Fibroblast of skin of left biceps (primary cell): ENCODE data around the gene DISP2.

Experiments
- DNase-seq, 2 experiments: peaks; one replicate each; pipeline ENCODE4 v3.0.0-alpha.2; 2013; ENCODE audit warnings: low read depth in 2 of 2

Gene DISP2

GRCh38 chr15:40344217-40344616 lies 13.8 kb upstream of the DISP2 start:
- DNase-seq: no peak

DNA sequence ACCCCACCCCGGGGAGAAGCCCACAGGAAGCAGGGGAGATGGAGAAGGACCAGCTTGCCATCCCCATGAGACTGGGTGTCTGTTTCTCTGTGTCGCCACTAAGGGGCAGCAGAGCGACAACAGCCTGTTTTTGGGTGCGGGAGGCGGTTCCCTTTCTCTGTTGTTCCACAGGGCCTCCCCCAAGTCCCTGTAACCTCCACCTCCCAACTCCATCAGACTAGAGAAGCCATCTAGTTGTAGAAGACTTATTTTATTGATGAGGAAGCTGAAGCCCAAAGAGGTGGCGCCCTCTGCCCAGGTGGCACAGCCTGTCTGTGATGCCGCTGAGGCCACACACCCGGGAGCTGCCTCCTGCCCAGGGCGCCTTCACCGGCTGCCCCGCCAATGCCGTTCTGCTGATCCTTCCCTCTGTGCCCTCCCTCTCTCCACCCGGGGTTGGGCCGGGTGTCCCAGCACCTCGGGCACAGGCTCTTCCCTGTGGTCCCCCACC lies 13.3 kb upstream of the DISP2 start:
- no peak for DNase-seq

DNA sequence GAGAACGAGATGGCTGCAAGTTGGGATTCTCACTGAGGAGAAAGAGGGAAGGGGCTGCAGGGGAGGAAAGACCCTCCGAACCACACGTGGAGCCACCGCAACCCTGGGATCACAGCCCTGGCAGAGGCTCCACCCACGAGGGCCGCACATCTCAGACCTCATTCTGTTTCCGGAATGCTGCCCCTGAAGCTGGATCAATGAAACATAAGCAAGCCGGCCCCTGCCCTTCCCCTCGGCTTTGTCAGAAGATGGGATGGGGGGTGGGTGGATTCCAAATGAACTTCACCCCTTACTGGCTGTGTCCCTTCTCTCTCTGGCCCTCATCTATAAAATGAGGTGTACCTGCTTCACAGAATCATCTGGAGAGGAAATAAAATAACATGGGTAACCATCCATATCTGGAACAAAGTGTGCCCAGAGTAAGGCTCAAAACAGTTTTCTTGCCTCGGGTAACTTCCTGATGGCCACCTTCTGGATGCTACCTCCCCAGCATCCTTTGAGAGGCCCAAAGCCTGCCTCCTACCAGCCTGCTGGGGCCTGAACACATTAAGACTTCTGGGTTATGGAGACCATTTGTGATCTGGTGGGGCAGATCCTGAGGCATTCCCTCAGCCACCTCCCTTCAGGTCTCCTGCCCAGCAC lies 12.7 kb upstream of the DISP2 start:
- no peak for DNase-seq

DNA sequence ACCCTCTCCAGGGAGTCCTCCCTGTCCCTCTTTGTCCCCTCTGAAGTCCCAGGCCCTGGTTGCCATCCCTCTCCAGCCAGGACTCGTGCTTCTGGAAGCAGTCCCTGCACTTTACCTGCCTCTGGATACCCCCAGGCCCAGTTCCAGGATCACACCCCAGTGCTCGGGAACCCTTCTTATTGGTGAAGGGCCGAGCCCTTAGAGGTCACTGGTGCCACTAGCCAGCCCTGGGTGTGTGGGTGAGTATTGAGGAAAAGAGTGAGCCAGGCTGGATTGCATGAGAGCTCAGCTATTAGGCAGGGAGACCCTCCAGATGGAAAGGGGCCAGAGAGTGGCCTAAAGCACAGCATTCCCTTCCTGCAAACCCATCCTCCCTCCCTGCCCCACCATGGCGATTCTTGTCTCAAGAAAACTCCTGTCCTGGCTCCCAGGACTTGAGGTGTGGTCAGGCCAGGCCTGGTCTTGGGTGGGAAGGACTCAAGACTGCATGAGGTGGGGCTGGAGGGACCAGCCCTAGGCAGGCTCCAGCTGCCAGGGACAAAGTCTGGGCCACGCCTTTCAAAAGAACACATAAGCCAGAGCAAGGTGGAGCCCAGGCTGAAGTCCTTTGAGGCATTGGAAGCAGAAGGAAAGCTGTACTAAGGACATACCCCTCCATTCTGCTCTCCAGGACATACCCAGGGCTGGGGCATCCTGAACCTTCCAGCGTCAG lies 12.0 kb upstream of the DISP2 start:
- no peak for DNase-seq

- no peak for DNase-seq
Measured at GRCh38 chr15:40346579-40347558, 11.2 kb upstream of the DISP2 start.

DNA sequence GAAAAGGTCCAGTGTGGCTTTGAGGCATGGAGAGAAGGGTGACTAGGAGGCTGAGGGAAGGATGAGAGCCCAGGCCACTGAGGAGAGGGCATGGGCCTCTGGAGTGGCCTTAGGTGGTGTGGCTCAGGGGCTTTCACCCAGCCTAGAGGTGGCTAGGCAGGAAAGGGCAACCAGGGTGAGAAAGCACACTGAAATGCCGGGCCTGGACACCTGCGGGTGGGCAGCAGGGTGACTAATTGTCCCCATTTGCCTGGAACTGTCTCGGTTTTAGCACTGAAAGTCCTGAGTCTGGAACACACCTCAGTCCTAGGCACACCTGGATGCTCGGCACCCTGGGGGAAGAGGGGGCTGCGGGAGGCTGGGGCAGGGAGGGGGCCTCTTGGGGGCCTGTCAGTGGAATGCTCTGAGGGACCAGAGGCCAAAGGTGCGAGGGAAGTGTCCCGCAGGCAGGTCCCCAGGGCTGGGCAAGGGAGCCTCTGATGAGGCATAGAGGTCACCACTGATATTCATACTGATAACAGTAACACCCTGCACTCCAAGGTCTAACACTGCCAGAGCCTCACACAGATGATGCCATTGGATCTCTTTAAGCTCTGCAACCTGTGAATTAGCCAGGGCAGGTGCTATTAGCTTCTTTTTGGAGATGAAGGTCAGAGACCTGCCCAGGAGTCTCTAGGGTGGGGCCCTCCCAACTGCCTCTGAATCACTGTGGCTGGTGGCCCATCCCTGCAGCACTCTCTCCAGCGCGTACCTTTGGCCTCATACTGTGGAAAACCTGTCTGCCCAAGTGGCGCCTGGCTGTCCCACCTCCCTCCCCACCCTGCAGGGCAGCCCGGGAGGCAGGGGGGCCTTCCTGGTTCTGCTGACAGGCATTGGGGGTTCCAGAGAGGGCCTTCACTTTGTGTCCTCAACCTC lies 10.2 kb upstream of the DISP2 start:
- DNase-seq: no peak

DNA sequence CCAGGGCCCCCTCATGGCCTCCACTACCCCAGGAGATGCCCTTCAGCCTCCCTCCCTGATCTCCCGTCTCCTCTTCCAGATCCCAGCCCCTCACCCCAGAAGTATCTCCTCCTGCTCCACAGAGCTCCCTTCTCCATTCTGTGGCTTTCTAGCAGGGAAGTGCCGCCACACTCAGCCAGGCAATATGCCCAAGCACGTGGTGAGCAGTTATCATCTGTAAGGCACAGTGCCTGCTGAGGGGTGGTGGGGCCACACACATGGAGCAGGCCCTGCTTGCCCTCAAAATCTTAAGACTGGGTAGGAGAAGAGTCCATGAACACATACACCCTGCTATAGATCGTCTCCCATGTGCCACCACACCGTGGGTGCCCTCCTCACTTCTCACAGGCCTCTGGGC lies 9.5 kb upstream of the DISP2 start:
- DNase-seq: no peak

DNA sequence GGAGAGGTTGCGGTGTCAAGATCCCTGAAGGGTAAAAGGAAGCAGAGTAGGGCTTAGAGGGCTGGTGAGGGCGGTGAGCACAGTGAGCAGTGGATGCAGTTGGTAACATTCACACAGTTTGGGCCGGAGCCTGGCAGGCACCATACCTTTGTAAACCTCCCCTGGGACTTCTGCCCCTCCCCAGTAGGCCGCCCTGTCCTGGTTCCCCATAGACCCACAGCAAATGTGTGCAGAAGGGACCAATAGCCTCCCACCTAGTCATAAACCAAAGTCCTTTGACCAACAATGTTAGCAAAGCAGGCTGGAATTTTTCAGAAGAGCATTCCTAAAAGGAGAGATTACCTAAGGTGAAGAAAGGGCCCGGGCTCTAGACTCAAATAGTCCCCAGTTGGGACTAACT lies 8.9 kb upstream of the DISP2 start:
- no peak for DNase-seq

DNA sequence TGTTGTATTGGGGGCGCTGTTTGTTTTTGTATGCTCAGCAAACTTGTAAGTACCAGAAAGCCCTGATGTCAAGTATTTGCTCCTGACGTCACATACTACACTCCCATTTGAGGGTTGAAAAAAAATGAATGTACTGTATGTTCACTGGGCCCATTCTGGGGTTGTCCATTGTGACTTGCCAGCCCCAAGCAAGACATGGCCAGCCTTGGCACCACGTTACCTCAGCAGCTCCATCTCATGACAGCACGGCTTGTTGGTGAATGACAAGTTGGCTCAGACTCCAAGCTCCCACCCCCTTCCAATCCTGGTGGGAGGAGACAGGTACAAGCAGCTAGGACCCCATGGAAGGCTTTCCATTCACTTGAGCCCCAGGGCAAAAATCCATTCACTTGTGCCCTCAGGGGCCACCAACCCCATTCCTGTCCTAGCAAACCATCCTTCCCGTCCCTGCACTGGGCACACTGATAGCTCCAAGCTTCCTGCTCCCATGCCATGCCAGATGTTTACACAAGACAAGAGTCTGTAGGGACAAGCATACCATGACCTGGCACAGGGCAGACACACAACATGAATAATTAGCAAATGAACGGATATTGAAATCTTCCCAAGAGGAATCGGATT lies 5.6 kb upstream of the DISP2 start:
- DNase-seq: no peak

GRCh38 chr15:40353697-40354096 lies 4.3 kb upstream of the DISP2 start:
- no peak for DNase-seq

DNA sequence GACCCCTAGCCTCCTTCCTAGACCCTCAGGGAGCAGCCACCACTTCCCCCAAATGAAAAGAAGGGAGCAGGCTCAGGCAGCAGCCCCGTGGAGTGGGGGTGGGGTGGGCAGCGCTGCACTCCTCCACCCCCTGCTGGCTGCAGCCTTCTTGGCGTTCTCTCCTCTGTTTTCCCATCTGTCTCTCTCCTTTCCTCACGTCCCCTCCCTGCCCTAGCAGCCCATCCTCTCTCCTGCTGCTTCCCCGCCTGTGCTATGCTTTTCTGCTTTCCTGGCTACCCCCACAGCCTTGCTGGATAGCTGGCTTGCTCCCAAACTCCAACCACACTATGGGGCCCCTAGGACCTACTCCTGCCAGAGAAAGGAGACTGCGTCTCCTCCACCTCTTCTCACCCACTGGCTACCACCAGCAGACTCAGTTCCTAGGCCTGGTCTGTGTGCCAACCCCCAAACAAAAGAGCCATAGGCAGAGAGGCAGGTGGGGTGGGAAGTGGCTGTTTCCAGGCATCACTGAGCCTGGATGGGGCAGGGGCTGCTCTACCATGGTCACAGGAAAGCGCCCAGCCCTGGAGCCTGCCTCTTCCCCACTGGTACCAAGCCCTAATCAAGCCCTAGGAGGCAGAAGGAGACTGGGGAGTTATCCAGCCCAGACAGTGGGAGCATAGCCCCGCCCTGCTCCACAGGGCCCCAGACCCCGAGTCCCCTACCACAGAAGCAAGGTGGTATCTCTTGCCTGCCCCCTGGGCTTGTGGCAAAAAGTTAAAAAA lies 3.4 kb upstream of the DISP2 start:
- peak; percentile 73 to 79 for DNase-seq

DNA sequence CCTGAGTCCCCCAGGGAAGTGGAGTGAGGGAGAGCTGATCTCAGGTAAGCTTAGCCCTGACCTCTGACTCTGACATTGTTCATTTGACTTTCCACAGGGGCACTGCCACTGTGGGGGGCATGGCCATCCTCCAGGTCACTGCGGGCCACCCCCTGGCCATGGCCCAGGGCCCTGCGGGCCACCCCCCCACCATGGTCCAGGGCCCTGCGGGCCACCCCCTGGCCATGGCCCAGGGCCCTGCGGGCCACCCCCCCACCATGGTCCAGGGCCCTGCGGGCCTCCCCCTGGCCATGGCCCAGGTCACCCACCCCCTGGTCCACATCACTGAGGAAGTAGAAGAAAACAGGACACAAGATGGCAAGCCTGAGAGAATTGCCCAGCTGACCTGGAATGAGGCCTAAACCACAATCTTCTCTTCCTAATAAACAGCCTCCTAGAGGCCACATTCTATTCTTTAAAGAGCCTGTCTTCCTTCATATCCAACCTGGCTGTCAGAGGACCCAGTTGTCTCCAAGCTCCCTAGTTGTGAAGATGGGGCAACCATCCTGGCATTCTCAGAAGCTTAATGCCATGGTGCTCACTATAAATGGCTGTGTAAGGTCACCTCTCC lies 1.9 kb upstream of the DISP2 start:
- DNase-seq: no peak

GRCh38 chr15:40357246-40357645 lies 773 bp upstream of the DISP2 start:
- no peak for DNase-seq

DNA sequence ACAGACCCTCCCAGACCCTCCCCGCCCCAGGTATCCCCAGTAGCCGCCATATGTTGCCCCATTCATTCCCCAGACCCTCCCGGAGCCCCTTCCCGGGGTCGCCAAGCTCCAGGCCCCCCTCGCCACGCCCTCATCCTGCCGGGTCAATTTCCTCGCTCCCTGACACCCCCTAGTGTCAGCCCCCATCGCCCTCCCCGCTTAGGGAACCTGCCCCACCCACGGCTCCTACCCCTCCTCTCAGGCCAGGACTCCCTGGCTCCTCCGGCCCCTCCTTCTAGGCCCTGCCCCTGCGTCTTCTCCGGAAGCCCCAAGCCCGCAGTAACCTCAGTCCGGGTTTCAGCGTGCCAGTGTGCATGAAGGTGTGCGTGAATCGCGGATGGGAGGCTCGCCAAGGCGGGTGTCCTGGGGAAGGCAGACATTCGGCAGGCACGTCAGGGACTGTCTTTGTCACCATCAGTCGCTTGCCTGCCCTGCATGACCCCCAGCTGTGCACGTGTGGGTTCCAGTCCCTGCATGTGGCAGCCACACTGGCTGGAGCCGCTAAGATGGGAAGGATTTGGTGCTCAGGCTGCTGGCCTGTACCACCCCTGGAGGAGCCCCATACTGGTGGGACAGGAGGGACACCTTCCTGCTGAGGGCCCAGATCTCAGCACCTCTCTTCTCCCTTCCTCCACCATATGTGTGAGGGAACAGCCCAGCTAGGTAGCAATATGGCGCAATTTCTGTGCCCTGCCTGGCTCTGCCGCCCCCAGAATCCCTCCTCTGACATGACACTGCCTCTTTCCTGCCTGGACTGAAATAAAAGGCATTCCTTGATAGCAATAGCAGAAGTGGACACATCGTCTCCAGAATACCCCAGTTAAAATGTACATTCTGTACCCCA lies 693 bp downstream of the DISP2 start:
- no peak for DNase-seq

DNA sequence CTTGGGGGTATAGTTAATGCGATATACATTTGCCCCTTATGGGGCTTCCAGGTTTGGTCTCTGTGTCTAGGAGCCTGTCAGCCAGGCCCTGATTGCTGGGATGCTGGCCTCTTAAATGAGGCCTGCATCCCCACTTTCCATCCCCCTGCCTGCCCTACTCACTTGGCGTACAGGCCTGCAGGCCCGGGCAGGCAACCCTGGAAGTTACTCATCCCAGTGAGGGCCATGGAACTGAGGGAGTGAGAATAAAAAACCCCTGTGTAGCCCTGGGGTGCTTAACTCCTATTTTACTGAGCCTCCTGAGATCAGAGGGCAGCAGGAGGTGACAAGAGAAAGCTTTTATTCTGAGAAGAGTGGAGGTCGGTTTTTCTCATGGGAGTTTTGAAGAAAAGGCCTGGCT lies 2.0 kb downstream of the DISP2 start:
- DNase-seq: no peak

- DNase-seq: no peak
Measured at GRCh38 chr15:40361640-40362039, 3.6 kb downstream of the DISP2 start.

DNA sequence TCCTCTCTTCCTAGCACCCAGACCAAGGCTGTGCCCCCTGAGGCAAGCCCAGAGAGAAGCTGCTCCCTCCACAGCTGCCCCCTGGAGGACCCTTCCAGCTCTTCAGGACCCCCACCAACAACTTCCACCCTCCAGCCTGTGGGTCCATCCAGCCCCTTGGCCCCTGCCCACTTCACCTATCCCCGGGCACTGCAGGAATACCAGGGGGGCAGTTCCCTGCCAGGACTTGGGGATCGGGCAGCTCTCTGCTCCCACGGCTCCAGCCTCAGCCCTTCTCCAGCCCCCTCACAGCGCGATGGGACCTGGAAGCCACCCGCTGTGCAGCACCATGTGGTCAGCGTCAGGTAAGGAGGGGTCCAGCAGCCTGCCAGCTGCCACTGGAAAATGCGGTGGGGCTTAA lies 5.6 kb downstream of the DISP2 start:
- no peak for DNase-seq

- no peak for DNase-seq
Measured at GRCh38 chr15:40364251-40364650, 6.2 kb downstream of the DISP2 start.

DNA sequence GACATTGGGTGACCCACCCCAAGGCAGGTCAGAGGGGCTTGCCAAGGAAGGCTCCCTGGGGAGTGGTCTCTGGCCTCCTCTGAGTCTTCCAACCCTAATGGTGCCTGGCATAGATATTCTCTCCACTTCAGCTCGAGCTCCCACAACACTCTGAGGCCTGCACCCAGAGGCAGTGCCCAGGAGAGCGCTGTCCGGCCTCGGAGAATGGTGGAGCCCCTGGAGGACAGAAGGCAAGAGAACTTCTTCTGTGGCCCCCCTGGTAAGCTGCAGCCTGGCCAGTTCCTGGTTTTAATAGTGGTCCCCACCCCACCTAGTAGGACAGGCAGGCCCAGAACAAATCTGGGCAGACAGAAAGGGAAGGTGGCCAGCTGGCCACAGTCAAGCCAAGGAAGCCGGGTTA lies 7.0 kb downstream of the DISP2 start:
- DNase-seq: no peak
